Ishikawa (cell line): ENCODE results near the gene ARHGEF17.

ENCODE experiments used
- EGR1 ChIP-seq: IDR thresholded peaks from 2 replicates; pipeline ENCODE4 v1.6.1; 2012
- EP300 ChIP-seq: IDR thresholded peaks from 2 replicates; pipeline ENCODE4 v1.6.1; 2012; ENCODE audit warnings: borderline replicate concordance
- REST ChIP-seq: IDR thresholded peaks from 2 replicates; pipeline ENCODE4 v1.6.1; 2012; ENCODE audit warnings: low read depth, mild to moderate bottlenecking
- YY1 ChIP-seq: IDR thresholded peaks from 2 replicates; pipeline ENCODE4 v1.6.1; 2012; ENCODE audit warnings: low read depth

- TF ChIP-seq REST (no peak), EGR1 (no peak), EP300 (peak; percentile 57; the same call in 1 of the 2 replicates), YY1 (no peak)
These were observed 26.5 kb downstream of the ARHGEF17 start for GRCh38 chr11:73334384-73335203.
